HG03159 (cell line): Measurements from ENCODE around the gene C19orf38.
A peak's percentile ranks its signal among the peaks of the same experiment; 100 is the strongest.
"Not testable (repeated sequence)": the region's sequence is repeated elsewhere in the genome, so short reads cannot be mapped to it uniquely, and the experiment has no call there.

ENCODE experiments used
- ATAC-seq: cut with Tn5 transposase; IDR thresholded peaks from one replicate; pipeline ENCODE4 v1.9.1; 2021; ENCODE audit warnings: mild to moderate bottlenecking, moderate library complexity; ENCODE audit not compliant: unreplicated experiment

The C19orf38 gene

GRCh38 chr19:10846500-10847202 is 1.6 kb upstream of the C19orf38 start:
- no peak for ATAC-seq

GRCh38 chr19:10850631-10851030 is 2.4 kb downstream of the C19orf38 start:
- no peak for ATAC-seq

GRCh38 chr19:10852098-10852800 is 4.0 kb downstream of the C19orf38 start:
- no peak for ATAC-seq

- ATAC-seq = no peak
Observed at GRCh38 chr19:10852941-10853340, 4.7 kb downstream of the C19orf38 start.

GRCh38 chr19:10854350-10855089 is 6.3 kb downstream of the C19orf38 start:
- ATAC-seq = no peak

- no peak for ATAC-seq
Observed at GRCh38 chr19:10855879-10856522, 7.8 kb downstream of the C19orf38 start.

- not testable (repeated sequence) for ATAC-seq
Observed at GRCh38 chr19:10856899-10857298, 8.7 kb downstream of the C19orf38 start.

GRCh38 chr19:10858204-10858828 is 10.1 kb downstream of the C19orf38 start:
- no peak for ATAC-seq

- ATAC-seq = no peak
Observed at GRCh38 chr19:10861103-10861651, 13.0 kb downstream of the C19orf38 start.

- ATAC-seq = no peak
Observed at GRCh38 chr19:10862561-10863106, 14.4 kb downstream of the C19orf38 start.

- no peak for ATAC-seq
Observed at GRCh38 chr19:10863107-10863717, 15.0 kb downstream of the C19orf38 start.

- ATAC-seq = no peak
Observed at GRCh38 chr19:10864538-10864899, 16.3 kb downstream of the C19orf38 start.

GRCh38 chr19:10866495-10866894 is 18.3 kb downstream of the C19orf38 start:
- ATAC-seq = no peak

- no peak for ATAC-seq
Observed at GRCh38 chr19:10868872-10869547, 20.8 kb downstream of the C19orf38 start.

GRCh38 chr19:10869872-10870311 is 21.7 kb downstream of the C19orf38 start:
- not testable (repeated sequence) for ATAC-seq

GRCh38 chr19:10870501-10870954 is 22.3 kb downstream of the C19orf38 start:
- no peak for ATAC-seq

GRCh38 chr19:10870955-10871603 is 22.9 kb downstream of the C19orf38 start, which contains the start of gene CARM1:
Gene CARM1, plus strand, starts transcription at chr19:10871553. Its CDS starts 150 bp downstream, at chr19:10871703.
- ATAC-seq = peak; percentile 70
